Breast epithelium (tissue), 3 donors: ENCODE measurements around the gene MRPL39.

Experiments used
- POLR2A ChIP-seq: fragments of 450-650 bp; IDR thresholded peaks from one replicate; pipeline ENCODE4 v1.6.1; 2016; ENCODE audit warnings: antibody characterized with exemption, mild to moderate bottlenecking, moderate library complexity
- POLR2AphosphoS5 ChIP-seq, 3 donors: sonication (generic); formaldehyde crosslinking; IDR thresholded peaks; one replicate each; pipeline ENCODE4 v1.6.1; 2017; ENCODE audit warnings: antibody characterized with exemption in 3 of 3
- TF ChIP-seq, protein P1 (sequence below), 3 donors: fragments of 450-650 bp; IDR thresholded peaks; one replicate each; pipeline ENCODE4 v1.5.1; 2016 to 2017; ENCODE audit warnings: antibody characterized with exemption in 3 of 3, mild to moderate bottlenecking in 3 of 3, moderate library complexity in 3 of 3

DNA sequence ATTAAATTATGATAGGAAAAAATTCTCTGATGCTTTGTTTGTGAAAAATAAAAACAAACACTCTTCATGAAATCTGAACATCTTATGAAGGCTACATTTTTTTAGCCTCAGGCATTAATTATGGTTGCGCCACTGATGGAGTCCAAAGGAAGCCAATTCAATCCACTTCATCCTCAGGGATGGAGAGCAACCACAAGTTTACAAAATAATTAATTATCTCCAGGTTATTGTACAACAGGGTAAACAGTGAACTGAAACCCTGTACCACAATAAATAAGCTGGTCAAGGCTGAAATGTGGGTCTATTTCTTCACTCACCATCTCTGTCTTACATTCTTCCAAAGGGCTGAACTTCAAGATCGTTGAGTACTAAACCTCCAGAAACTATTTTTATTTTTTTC lies 49.2 kb downstream of the MRPL39 start:
- TF ChIP-seq POLR2AphosphoS5 (IDR thresholded peaks at IDR 0.05), result no peak
- TF ChIP-seq, protein P1, sequence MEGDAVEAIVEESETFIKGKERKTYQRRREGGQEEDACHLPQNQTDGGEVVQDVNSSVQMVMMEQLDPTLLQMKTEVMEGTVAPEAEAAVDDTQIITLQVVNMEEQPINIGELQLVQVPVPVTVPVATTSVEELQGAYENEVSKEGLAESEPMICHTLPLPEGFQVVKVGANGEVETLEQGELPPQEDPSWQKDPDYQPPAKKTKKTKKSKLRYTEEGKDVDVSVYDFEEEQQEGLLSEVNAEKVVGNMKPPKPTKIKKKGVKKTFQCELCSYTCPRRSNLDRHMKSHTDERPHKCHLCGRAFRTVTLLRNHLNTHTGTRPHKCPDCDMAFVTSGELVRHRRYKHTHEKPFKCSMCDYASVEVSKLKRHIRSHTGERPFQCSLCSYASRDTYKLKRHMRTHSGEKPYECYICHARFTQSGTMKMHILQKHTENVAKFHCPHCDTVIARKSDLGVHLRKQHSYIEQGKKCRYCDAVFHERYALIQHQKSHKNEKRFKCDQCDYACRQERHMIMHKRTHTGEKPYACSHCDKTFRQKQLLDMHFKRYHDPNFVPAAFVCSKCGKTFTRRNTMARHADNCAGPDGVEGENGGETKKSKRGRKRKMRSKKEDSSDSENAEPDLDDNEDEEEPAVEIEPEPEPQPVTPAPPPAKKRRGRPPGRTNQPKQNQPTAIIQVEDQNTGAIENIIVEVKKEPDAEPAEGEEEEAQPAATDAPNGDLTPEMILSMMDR (IDR thresholded peaks at IDR 0.05), result no peak
- no peak for TF ChIP-seq POLR2A
